Fibroblast of the aortic adventitia (primary cell): ENCODE data around the gene FDX1. TPM values are rescaled to one million over a fixed set of nuclear protein-coding genes. Genes with fewer than 3 reads are reported as not detected.
"Not testable (repeated sequence)": the region's sequence is repeated elsewhere in the genome, so short reads cannot be mapped to it uniquely, and the experiment has no call there.

Experiments
- DNase-seq: peaks from one replicate; pipeline ENCODE4 v3.0.0-alpha.2; 2010; ENCODE audit warnings: low read depth
- H3K4me3 ChIP-seq: 2 replicates; pipeline ENCODE4 v1.5.1; 2011; ENCODE audit warnings: low read depth, mild to moderate bottlenecking, control low read depth, low read length, moderate library complexity
- CTCF ChIP-seq: IDR thresholded peaks from 2 replicates; pipeline ENCODE4 v1.5.1; 2011; ENCODE audit warnings: mild to moderate bottlenecking, low read length, control low read depth, inconsistent platforms; ENCODE audit not compliant: insufficient read depth
- total RNA-seq: library from RNA; depleted of rRNA; stranded (reverse); fragments of >200 nt; gene quantifications from 2 replicates; pipeline ENCODE4 v1.2.3, GENCODE V29; 2012; ENCODE audit warnings: low replicate concordance

Gene FDX1
- total RNA-seq, 1 donor: 10.8 TPM

- DNase-seq: peak; percentile 49
- TF ChIP-seq CTCF: no peak
- no peak overlapping the region for H3K4me3 ChIP-seq
These were observed 20.6 kb upstream of the FDX1 start for GRCh38 chr11:110409174-110409573.

GRCh38 chr11:110410651-110411050 lies 19.1 kb upstream of the FDX1 start:
- no peak for DNase-seq
- H3K4me3 ChIP-seq: no peak overlapping the region
- no peak for TF ChIP-seq CTCF

GRCh38 chr11:110415081-110415480 lies 14.7 kb upstream of the FDX1 start:
- H3K4me3 ChIP-seq: no peak overlapping the region
- DNase-seq: no peak

GRCh38 chr11:110421658-110422057 lies 8.1 kb upstream of the FDX1 start:
- not testable (repeated sequence) for H3K4me3 ChIP-seq, DNase-seq

More at GRCh38 chr11:110415081-110415480, 14.7 kb upstream of the FDX1 start:
- no peak for TF ChIP-seq CTCF

GRCh38 chr11:110422306-110422905 lies 7.3 kb upstream of the FDX1 start:
- H3K4me3 ChIP-seq: no peak overlapping the region
- no peak for TF ChIP-seq CTCF
- no peak for DNase-seq

- no peak for DNase-seq
- TF ChIP-seq CTCF: no peak
- H3K4me3 ChIP-seq: no peak overlapping the region
These were observed 4.8 kb upstream of the FDX1 start for GRCh38 chr11:110424775-110425444.

- peak; percentile 69 for DNase-seq
- no peak overlapping the region for H3K4me3 ChIP-seq
- TF ChIP-seq CTCF: no peak
These were observed 3.8 kb upstream of the FDX1 start for GRCh38 chr11:110425751-110426545.
